Immature natural killer cell (primary cell): ENCODE measurements around the gene CACNA2D2. TPM values are rescaled to one million over a fixed set of nuclear protein-coding genes. Genes with fewer than 3 reads are reported as not detected.
A peak's percentile ranks its signal among the peaks of the same experiment; 100 is the strongest.

Experiments used
- DNase-seq, 3 donors: peaks; one replicate each; pipeline ENCODE4 v3.0.0; 2022; ENCODE audit warnings: mixed read lengths in 1 of 3
- H3K27ac Mint-ChIP-seq, 6 donors: one replicate each; pipeline ENCODE4 v1.8.0; 2020; ENCODE audit warnings: mixed read lengths in 6 of 6, mild to moderate bottlenecking in 5 of 6, inconsistent platforms in 4 of 6, moderate library complexity in 3 of 6
- H3K27me3 Mint-ChIP-seq, 3 donors: one replicate each; pipeline ENCODE4 v1.8.0; 2020 to 2021; ENCODE audit warnings: low read depth in 3 of 3, mild to moderate bottlenecking in 3 of 3, mixed read lengths in 3 of 3, moderate library complexity in 3 of 3, inconsistent platforms in 1 of 3
- H3K36me3 Mint-ChIP-seq, 3 donors: one replicate each; pipeline ENCODE4 v1.8.0; 2020; ENCODE audit warnings: mixed read lengths in 3 of 3, inconsistent platforms in 2 of 3, mild to moderate bottlenecking in 2 of 3
- H3K4me1 Mint-ChIP-seq, 2 donors: one replicate each; pipeline ENCODE4 v1.8.0; 2020; ENCODE audit warnings: inconsistent platforms in 2 of 2, mild to moderate bottlenecking in 2 of 2, mixed read lengths in 2 of 2, moderate library complexity in 1 of 2
- H3K4me3 Mint-ChIP-seq, 5 donors: one replicate each; pipeline ENCODE4 v1.8.0; 2020; ENCODE audit warnings: mild to moderate bottlenecking in 5 of 5, mixed read lengths in 5 of 5, inconsistent platforms in 3 of 5, moderate library complexity in 3 of 5
- H3K9me3 Mint-ChIP-seq, 6 donors: one replicate each; pipeline ENCODE4 v1.8.0; 2020; ENCODE audit warnings: mild to moderate bottlenecking in 6 of 6, mixed read lengths in 6 of 6, inconsistent platforms in 4 of 6, moderate library complexity in 3 of 6
- polyA plus RNA-seq, 3 donors: library from polyadenylated mRNA; unstranded; fragments of 300-500 nt; fragmentation: Illumina TruSeq; gene quantifications; one replicate each; pipeline ENCODE4 v1.2.3, GENCODE V29; 2021

CACNA2D2 gene
- polyA plus RNA-seq, 3 donors from 2014 or later, result 1.5 to 6.0 (median 2.3) TPM

DNA sequence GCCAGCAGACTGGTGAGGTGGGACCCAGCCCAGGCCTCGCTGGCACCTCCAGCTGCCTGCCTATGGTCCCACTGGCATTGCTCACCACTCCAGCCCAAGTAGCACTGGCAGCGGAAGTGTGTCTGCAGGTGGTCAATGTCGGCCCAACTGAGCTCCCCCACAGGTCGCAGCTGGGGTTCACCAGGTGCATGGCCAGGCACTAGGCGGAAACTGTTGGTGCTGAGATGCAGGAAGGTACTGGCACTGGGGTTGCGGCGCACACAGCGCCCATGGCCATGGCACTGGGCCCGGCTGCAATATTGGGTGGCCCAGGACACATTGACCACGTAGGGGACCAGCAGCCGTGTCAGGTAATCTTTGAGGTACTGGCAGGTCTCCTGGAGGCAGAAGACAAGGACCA, 185.3 kb downstream of the CACNA2D2 start:
- Mint-ChIP-seq H3K27ac (peak overlapping the region in 3 of 6 donors; percentile 74 to 79 (median 76)), H3K4me1 (peaks cover 48 to 49% of the 10 kb centered on the region in 2 donors), H3K36me3 (peaks cover 0 to 6% (median 4%) of the 10 kb centered on the region in 3 donors), H3K9me3 (no peaks in the 10 kb centered on the region), H3K4me3 (peak overlapping the region in 4 of 5 donors; percentile 59 to 96 (median 72)), H3K27me3 (peaks cover 0 to 4% (median 4%) of the 10 kb centered on the region in 3 donors)
- no peak for DNase-seq

GRCh38 chr3:50317300-50317699, 186.1 kb downstream of the CACNA2D2 start:
- Mint-ChIP-seq H3K4me3 (peak overlapping the region in 1 of 5 donors; percentile 12), H3K36me3 (peaks cover 0 to 6% (median 4%) of the 10 kb centered on the region in 3 donors), H3K9me3 (no peaks in the 10 kb centered on the region), H3K27me3 (peaks cover 0 to 5% (median 4%) of the 10 kb centered on the region in 3 donors), H3K4me1 (peaks cover 46 to 49% of the 10 kb centered on the region in 2 donors), H3K27ac (peak overlapping the region in 1 of 6 donors; percentile 61)
- DNase-seq, result no peak

DNA sequence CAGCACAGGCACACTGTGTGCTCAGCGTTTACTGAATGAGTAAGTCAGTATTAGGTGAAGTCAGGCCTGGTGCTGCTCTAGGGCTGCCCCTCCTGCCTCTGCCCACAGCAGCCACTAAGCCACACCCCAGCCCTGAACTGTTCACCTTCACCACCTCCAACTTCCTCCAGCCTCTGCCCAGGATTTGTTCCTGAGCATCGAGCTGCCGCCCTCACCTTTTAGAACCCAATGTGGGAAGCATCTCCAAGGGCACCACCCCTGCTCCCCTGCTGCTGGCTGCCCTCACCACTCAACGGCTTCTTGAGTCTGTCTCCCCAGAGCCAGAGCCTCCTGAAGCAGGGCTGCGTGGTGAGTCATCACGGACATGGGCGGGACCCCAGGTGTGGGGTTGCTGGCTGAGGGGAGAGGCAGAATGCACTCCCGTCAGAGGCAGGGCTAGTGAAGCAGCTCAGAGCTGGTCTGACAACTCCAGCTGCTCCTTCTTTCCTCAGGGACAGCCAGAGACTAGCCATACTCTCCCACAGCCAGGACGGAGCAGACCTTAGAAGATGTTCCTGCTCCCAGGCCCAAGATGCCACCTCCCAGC, 186.7 kb downstream of the CACNA2D2 start:
- Mint-ChIP-seq H3K9me3 (no peaks in the 10 kb centered on the region), H3K27me3 (peaks cover 0 to 5% (median 4%) of the 10 kb centered on the region in 3 donors), H3K36me3 (peaks cover 0 to 6% (median 4%) of the 10 kb centered on the region in 3 donors), H3K4me3 (peak overlapping the region; percentile 45 to 70 (median 52)), H3K4me1 (peaks cover 46 to 49% of the 10 kb centered on the region in 2 donors), H3K27ac (peak overlapping the region; percentile 34 to 89 (median 70))
- no peak for DNase-seq

DNA sequence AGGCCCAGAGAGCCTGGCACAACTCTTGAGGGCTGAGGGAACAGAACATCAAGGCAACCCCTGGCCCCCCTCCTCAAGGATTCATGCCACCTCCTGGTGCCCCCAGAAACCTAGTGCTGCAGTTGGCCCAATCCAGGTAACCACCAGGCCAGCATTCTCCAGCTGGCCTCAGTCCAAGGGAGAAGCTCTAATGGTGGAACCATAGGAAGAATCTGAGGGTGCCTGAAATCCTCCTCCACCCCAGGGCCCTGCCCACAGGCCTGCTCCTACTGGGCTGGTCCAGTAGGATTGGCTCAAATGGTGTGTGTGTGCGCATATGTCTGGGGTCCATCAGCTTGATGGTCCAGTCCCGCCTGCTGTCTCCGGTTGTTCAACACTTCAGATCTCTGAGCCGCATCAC, 188.6 kb downstream of the CACNA2D2 start:
- Mint-ChIP-seq H3K27me3 (peaks cover 0 to 4% (median 3%) of the 10 kb centered on the region in 3 donors), H3K27ac (no peak overlapping the region), H3K36me3 (peaks cover 0 to 6% (median 4%) of the 10 kb centered on the region in 3 donors), H3K4me3 (no peak overlapping the region), H3K4me1 (peaks cover 36 to 39% of the 10 kb centered on the region in 2 donors), H3K9me3 (no peaks in the 10 kb centered on the region)
- DNase-seq, result no peak

- DNase-seq, result no peak
- Mint-ChIP-seq H3K9me3 (no peaks in the 10 kb centered on the region), H3K4me1 (peaks cover 32 to 34% of the 10 kb centered on the region in 2 donors), H3K4me3 (no peak overlapping the region), H3K27me3 (peaks cover 0 to 4% (median 3%) of the 10 kb centered on the region in 3 donors), H3K36me3 (peaks cover 0 to 6% (median 4%) of the 10 kb centered on the region in 3 donors), H3K27ac (peak overlapping the region in 2 of 6 donors; percentile 31 to 43)
These were observed 189.1 kb downstream of the CACNA2D2 start for GRCh38 chr3:50314342-50314741.

Other genes starting within 250 kb of the CACNA2D2 start
- not detected for gene SEMA3B, start 234.5 kb downstream of the CACNA2D2 start, polyA plus RNA-seq
- not detected for gene LSMEM2, start 224.5 kb downstream of the CACNA2D2 start, polyA plus RNA-seq
- 10 to 100 TPM; 38.0 to 54.3 (median 51.3) TPM for gene IFRD2, start 211.2 kb downstream of the CACNA2D2 start, polyA plus RNA-seq
- gene HYAL3, start 204.2 kb downstream of the CACNA2D2 start, polyA plus RNA-seq, result 1 to 10 TPM; 1.5 to 2.4 (median 2.2) TPM
- 10 to 100 TPM in 2 of 3 donors, 1 to 10 TPM in 1; 4.7 to 13.4 (median 10.5) TPM for gene NAA80, start 204.2 kb downstream of the CACNA2D2 start, polyA plus RNA-seq
- gene HYAL1, start 200.1 kb downstream of the CACNA2D2 start, polyA plus RNA-seq, result under 1 TPM in 2 of 3 donors, not detected in 1; 0.18 to 0.57 TPM
- 10 to 100 TPM in 2 of 3 donors, 1 to 10 TPM in 1; 4.9 to 15.0 (median 10.8) TPM for gene HYAL2, start 180.9 kb downstream of the CACNA2D2 start, polyA plus RNA-seq
- 10 to 100 TPM; 42.9 to 70.4 (median 68.4) TPM for gene TUSC2, start 175.4 kb downstream of the CACNA2D2 start, polyA plus RNA-seq
- 100 to 1,000 TPM; 172 to 253 (median 187) TPM for gene RASSF1, start 162.8 kb downstream of the CACNA2D2 start, polyA plus RNA-seq
- gene ZMYND10, start 157.9 kb downstream of the CACNA2D2 start, polyA plus RNA-seq, result 1 to 10 TPM; 2.3 to 3.7 (median 3.6) TPM
- 100 to 1,000 TPM in 2 of 3 donors, 10 to 100 TPM in 1; 77.5 to 104 (median 101) TPM for gene NPRL2, start 152.9 kb downstream of the CACNA2D2 start, polyA plus RNA-seq
- 100 to 1,000 TPM; 120 to 158 (median 131) TPM for gene CYB561D2, start 152.8 kb downstream of the CACNA2D2 start, polyA plus RNA-seq
- 10 to 100 TPM; 27.9 to 48.6 (median 36.6) TPM for gene TMEM115, start 144.1 kb downstream of the CACNA2D2 start, polyA plus RNA-seq
- 10 to 100 TPM in 2 of 3 donors, 1 to 10 TPM in 1; 8.8 to 28.8 (median 11.5) TPM for gene C3orf18, start 64.1 kb upstream of the CACNA2D2 start, polyA plus RNA-seq
- gene HEMK1, start 65.9 kb upstream of the CACNA2D2 start, polyA plus RNA-seq, result 10 to 100 TPM; 18.3 to 54.9 (median 29.7) TPM
- 10 to 100 TPM in 1 of 3 donors, 1 to 10 TPM in 2; 4.5 to 23.2 (median 7.3) TPM for gene CISH, start 108.1 kb upstream of the CACNA2D2 start, polyA plus RNA-seq
- 10 to 100 TPM; 57.2 to 92.0 (median 91.2) TPM for gene MAPKAPK3, start 113.5 kb upstream of the CACNA2D2 start, polyA plus RNA-seq
- gene DOCK3, start 171.3 kb upstream of the CACNA2D2 start, polyA plus RNA-seq, result under 1 TPM in 2 of 3 donors, not detected in 1; 0.06 to 0.08 TPM